Gastroesophageal sphincter (tissue), 3 donors: ENCODE results near the gene ZNF620.

Experiments used
- CTCF ChIP-seq, 4 experiments: fragments of 200-600 bp in 2 of 4; fragments of 450-650 bp in 2 of 4; sonication (generic) in 1 of 4; IDR thresholded peaks; one replicate each; pipeline ENCODE4 v1.5.1; 2017 to 2019; ENCODE audit warnings: antibody characterized with exemption in 4 of 4, mild to moderate bottlenecking in 2 of 4, moderate library complexity in 2 of 4
- POLR2A ChIP-seq, 2 donors: fragments of 450-650 bp; IDR thresholded peaks; one replicate each; pipeline ENCODE4 v1.6.1; 2017; ENCODE audit warnings: antibody characterized with exemption in 2 of 2, mild to moderate bottlenecking in 2 of 2, moderate library complexity in 1 of 2

GRCh38 chr3:40456940-40457823, 48.7 kb upstream of the ZNF620 start, which contains the start of gene RPL14:
- TF ChIP-seq CTCF (IDR thresholded peaks at IDR 0.05) (peak in 1 of 4 experiments; percentile 31), POLR2A (IDR thresholded peaks at IDR 0.05) (peak; percentile 91 to 92)
